PFSK-1 (cell line): ENCODE measurements around the gene KCNJ15.

ENCODE experiments used
- FOXP2 ChIP-seq: optimal IDR thresholded peaks from 2 replicates; pipeline ENCODE3; 2011; ENCODE audit warnings: borderline replicate concordance, control low read depth, inconsistent platforms; ENCODE audit not compliant: insufficient read depth; ENCODE audit errors: extremely low read length, extremely low read depth
- POLR2AphosphoS5 ChIP-seq: IDR thresholded peaks from 2 replicates; pipeline ENCODE4 v1.6.1; 2012; ENCODE audit warnings: low read depth, mild to moderate bottlenecking, control low read depth, low read length, moderate library complexity
- SIN3A ChIP-seq: IDR thresholded peaks from 2 replicates; pipeline ENCODE4 v1.6.1; 2012; ENCODE audit warnings: mild to moderate bottlenecking, low read length, moderate library complexity, borderline replicate concordance; ENCODE audit not compliant: insufficient read depth
- TAF1 ChIP-seq: IDR thresholded peaks from 2 replicates; pipeline ENCODE4 v1.6.1; 2012; ENCODE audit warnings: low read length, control low read depth, borderline replicate concordance; ENCODE audit not compliant: insufficient read depth
- TF ChIP-seq, protein P1 (sequence below), 2 experiments: IDR thresholded peaks; 2 replicates each; pipeline versions ENCODE4 v1.6.1 to v1.8.0; 2011 to 2012; ENCODE audit warnings: low read depth in 2 of 2, low read length in 2 of 2, control low read depth in 1 of 2, inconsistent platforms in 1 of 2, mild to moderate bottlenecking in 1 of 2, moderate library complexity in 1 of 2; ENCODE audit not compliant: insufficient read depth in 1 of 2

DNA sequence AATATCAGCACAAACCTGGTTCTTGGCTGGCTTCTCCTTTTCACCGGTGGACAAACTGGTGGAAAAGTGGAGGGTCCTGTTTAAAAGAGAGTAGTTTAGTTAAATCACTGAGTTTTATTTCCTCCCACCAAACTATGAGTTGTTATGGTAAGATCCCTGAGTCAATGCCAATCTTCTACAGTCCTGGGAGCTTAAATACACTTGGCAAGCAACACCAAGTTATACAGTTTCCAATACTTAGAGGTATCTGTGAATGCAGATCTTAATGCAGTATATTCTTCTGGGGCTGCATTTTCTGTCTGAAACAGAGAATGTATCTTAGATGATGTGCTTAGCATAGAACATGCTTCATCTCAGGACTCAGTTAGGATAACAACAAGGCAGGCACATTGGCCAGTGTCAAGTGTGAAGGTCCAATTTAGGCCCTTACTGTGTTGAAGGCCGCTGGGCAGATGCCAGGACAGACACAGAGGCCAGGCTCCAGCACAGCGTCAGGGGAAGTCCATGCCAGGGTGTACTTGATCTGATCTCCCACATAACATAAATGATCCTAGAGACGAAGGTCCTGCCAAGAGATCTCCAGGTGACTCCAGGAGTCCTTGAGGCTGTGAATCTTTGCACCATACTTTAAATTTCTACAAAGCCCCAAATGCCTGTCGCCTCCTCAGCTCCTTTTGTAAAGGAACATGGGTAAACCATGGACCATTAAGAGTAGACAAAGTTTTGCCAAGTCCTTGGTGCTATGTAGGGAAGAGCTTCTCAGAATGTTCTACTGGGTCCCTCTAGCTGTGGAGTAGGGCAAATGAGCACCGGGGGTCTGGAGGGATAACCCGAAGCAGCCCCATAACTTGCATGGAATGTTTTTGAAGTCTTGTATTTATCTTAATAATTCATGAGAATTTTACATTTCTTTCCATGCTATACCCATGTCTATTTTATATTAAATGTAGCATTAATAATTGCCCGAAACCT lies 76.8 kb downstream of the KCNJ15 start:
- no peak for TF ChIP-seq TAF1
- TF ChIP-seq, protein P1, sequence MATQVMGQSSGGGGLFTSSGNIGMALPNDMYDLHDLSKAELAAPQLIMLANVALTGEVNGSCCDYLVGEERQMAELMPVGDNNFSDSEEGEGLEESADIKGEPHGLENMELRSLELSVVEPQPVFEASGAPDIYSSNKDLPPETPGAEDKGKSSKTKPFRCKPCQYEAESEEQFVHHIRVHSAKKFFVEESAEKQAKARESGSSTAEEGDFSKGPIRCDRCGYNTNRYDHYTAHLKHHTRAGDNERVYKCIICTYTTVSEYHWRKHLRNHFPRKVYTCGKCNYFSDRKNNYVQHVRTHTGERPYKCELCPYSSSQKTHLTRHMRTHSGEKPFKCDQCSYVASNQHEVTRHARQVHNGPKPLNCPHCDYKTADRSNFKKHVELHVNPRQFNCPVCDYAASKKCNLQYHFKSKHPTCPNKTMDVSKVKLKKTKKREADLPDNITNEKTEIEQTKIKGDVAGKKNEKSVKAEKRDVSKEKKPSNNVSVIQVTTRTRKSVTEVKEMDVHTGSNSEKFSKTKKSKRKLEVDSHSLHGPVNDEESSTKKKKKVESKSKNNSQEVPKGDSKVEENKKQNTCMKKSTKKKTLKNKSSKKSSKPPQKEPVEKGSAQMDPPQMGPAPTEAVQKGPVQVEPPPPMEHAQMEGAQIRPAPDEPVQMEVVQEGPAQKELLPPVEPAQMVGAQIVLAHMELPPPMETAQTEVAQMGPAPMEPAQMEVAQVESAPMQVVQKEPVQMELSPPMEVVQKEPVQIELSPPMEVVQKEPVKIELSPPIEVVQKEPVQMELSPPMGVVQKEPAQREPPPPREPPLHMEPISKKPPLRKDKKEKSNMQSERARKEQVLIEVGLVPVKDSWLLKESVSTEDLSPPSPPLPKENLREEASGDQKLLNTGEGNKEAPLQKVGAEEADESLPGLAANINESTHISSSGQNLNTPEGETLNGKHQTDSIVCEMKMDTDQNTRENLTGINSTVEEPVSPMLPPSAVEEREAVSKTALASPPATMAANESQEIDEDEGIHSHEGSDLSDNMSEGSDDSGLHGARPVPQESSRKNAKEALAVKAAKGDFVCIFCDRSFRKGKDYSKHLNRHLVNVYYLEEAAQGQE (IDR thresholded peaks at IDR 0.05; ENCODE audit: insufficient read depth in 1 of 2, low read depth in 2 of 2, low read length in 2 of 2) = no peak
- no peak for TF ChIP-seq POLR2AphosphoS5
- no peak for TF ChIP-seq SIN3A
- no peak for TF ChIP-seq FOXP2
